Esophagus muscularis mucosa (tissue), 4 donors: Measurements from ENCODE around the gene ITPR1. TPM values are rescaled to one million over a fixed set of nuclear protein-coding genes. Genes with fewer than 3 reads are reported as not detected.

Source experiments
- DNase-seq: peaks from one replicate; pipeline ENCODE4 v3.0.0-alpha.2; 2017; ENCODE audit errors: extremely low spot score
- H3K27ac ChIP-seq, 4 donors: fragments of 200-600 bp; sonication (generic); replicated peaks in 1 of 4; 1 replicate in 3 of 4; 2 replicates in 1 of 4; pipeline ENCODE4 v1.5.1; 2016 to 2019; ENCODE audit warnings: mild to moderate bottlenecking in 1 of 4
- H3K27me3 ChIP-seq, 4 donors: fragments of 200-600 bp; sonication (generic); one replicate each; pipeline versions ENCODE4 v1.5.1 to v1.6.0; 2016 to 2019
- H3K36me3 ChIP-seq, 4 donors: fragments of 200-600 bp; sonication (generic); one replicate each; pipeline ENCODE4 v1.5.1; 2016 to 2019
- H3K4me1 ChIP-seq, 4 donors: fragments of 200-600 bp; sonication (generic); one replicate each; pipeline ENCODE4 v1.5.1; 2016 to 2019
- H3K4me3 ChIP-seq, 4 donors: fragments of 200-600 bp; sonication (generic); 1 replicate in 2 of 4; 2 replicates in 2 of 4; pipeline ENCODE4 v1.5.1; 2016 to 2019; ENCODE audit warnings: mild to moderate bottlenecking in 4 of 4, moderate library complexity in 1 of 4
- H3K9me3 ChIP-seq, 4 donors: fragments of 200-600 bp; sonication (generic); 1 replicate in 3 of 4; 2 replicates in 1 of 4; pipeline ENCODE4 v1.5.1; 2016 to 2019
- EP300 ChIP-seq: sonication (generic); formaldehyde crosslinking; IDR thresholded peaks from one replicate; pipeline ENCODE4 v1.6.1; 2017; ENCODE audit warnings: antibody characterized with exemption
- POLR2A ChIP-seq: fragments of 450-650 bp; IDR thresholded peaks from one replicate; pipeline ENCODE4 v1.6.1; 2017; ENCODE audit warnings: antibody characterized with exemption, moderate library complexity, mild to moderate bottlenecking, low read depth
- POLR2AphosphoS5 ChIP-seq, 2 donors: sonication (generic); formaldehyde crosslinking; IDR thresholded peaks; one replicate each; pipeline ENCODE4 v1.6.1; 2017; ENCODE audit warnings: antibody characterized with exemption in 2 of 2
- WGBS: methylation state at CpG from one replicate; pipeline ENCODE4 v1.1.5; 2018; 5-methylcytosine and 5-hydroxymethylcytosine counted together
- intact Hi-C: fragments of 100-400 bp; cut with DNase I; formaldehyde crosslinking; loops from one replicate; pipeline ENCODE4 v1.15.1; 2023
- total RNA-seq, 4 donors: library from RNA; depleted of rRNA; stranded (reverse); fragments of >200 nt; gene quantifications; one replicate each; pipeline versions ENCODE4 v1.1.0 to v1.2.1, GENCODE V29; 2016
- TF ChIP-seq, protein P1 (sequence below), 3 experiments: fragments of 200-600 bp in 2 of 3; fragments of 450-650 bp in 1 of 3; sonication (generic) in 2 of 3; IDR thresholded peaks; one replicate each; pipeline ENCODE4 v1.5.1; 2017 to 2019; ENCODE audit warnings: antibody characterized with exemption in 3 of 3, mild to moderate bottlenecking in 2 of 3, moderate library complexity in 1 of 3

ITPR1 gene
- total RNA-seq, 4 donors from 2014 or later, result 204 to 271 (median 222) TPM

DNA sequence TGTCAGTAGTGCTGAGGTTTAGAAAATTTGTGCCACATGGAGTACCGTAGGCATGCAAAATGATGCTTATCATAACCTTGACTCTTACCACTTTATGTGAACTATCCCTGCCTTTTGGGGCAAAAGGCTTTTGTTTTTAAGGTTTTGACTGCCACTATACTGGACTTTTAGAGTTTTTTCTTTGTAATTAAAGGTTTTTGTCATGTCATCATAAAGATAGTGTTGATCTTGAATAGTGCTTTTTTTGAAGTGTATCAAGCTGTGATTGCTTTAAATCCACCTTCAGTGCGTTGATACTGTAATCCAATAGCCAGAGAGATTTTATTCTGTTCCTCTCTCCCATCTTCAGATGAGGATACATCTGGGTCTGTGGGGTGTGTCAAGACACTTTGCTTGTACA is 172.9 kb downstream of the ITPR1 start:
- Histone ChIP-seq H3K27ac (peak overlapping the region in 1 of 4 donors; percentile 47), H3K27me3 (no peaks in the 10 kb centered on the region), H3K4me1 (peaks cover 9 to 15% (median 10%) of the 10 kb centered on the region in 4 donors), H3K4me3 (no peak overlapping the region), H3K9me3 (no peaks in the 10 kb centered on the region), H3K36me3 (peaks cover 37 to 91% (median 80%) of the 10 kb centered on the region in 4 donors)
- WGBS, result 88% methylated on average over 2 of the region's 2 CpGs
- no peak for DNase-seq
- TF ChIP-seq, protein P1, sequence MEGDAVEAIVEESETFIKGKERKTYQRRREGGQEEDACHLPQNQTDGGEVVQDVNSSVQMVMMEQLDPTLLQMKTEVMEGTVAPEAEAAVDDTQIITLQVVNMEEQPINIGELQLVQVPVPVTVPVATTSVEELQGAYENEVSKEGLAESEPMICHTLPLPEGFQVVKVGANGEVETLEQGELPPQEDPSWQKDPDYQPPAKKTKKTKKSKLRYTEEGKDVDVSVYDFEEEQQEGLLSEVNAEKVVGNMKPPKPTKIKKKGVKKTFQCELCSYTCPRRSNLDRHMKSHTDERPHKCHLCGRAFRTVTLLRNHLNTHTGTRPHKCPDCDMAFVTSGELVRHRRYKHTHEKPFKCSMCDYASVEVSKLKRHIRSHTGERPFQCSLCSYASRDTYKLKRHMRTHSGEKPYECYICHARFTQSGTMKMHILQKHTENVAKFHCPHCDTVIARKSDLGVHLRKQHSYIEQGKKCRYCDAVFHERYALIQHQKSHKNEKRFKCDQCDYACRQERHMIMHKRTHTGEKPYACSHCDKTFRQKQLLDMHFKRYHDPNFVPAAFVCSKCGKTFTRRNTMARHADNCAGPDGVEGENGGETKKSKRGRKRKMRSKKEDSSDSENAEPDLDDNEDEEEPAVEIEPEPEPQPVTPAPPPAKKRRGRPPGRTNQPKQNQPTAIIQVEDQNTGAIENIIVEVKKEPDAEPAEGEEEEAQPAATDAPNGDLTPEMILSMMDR (IDR thresholded peaks at IDR 0.05), result no peak
- no peak for TF ChIP-seq EP300
- TF ChIP-seq POLR2AphosphoS5 (IDR thresholded peaks at IDR 0.05), result no peak
- TF ChIP-seq POLR2A, result no peak
- intact Hi-C loops, result no loop called here

DNA sequence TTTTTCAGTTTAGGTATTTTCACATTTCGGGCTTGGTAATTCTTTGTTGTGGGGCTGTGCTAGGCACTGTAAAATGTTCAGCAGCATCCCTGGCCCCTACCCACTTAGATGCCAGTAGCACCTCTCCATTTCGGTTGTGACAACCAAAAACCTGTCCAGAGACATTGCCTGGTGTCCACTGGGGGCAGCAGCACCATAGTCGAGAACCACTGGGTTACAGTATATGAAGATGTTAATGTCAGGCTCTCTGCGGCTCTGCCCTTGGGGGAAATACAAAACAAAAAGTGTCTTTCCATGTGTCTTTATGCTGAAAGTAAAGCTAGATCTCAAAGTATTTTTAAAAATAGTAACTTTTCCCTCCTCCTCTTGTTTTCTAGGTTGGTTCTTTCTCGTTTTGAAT is 177.2 kb downstream of the ITPR1 start:
- Histone ChIP-seq H3K27ac (peak overlapping the region in 3 of 4 donors; percentile 7 to 80 (median 75)), H3K27me3 (no peaks in the 10 kb centered on the region), H3K4me1 (peaks cover 5 to 39% (median 35%) of the 10 kb centered on the region in 4 donors), H3K9me3 (no peaks in the 10 kb centered on the region), H3K4me3 (no peak overlapping the region), H3K36me3 (peaks cover 17 to 74% (median 59%) of the 10 kb centered on the region in 4 donors)
- no peak for TF ChIP-seq POLR2A
- TF ChIP-seq, protein P1 (IDR thresholded peaks at IDR 0.05), result peak; percentile 10 to 29 (median 18)
- intact Hi-C loops, result no loop called here
- 87% methylated on average over 4 of the region's 5 CpGs for WGBS
- DNase-seq, result no peak

DNA sequence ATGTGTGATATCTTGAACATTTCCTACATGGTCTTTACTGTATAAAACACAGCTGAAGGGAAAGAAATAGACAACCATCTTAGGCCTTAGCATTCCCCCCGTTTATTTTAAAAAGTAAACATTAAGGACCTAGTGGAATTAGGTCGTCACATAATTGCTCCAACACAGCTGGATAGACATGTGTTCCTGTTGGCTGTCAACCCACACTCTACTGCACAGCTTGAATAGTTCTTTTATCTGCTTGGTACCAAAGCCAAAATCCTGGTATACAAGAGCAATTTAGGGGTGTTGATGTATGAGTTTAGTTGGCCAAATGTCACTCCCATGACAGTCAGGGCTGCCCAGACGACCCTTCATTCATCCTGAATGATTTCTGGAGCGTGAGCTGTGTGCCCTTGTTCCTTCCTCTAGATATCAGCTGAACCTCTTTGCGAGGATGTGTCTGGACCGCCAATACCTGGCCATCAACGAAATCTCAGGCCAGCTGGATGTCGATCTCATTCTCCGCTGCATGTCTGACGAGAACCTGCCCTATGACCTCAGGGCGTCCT is 179.7 kb downstream of the ITPR1 start:
- H3K27ac ChIP-seq, result peak overlapping the region; percentile 73 to 80 (median 76)
- H3K36me3 ChIP-seq, result peaks cover 10 to 68% (median 51%) of the 10 kb centered on the region in 4 donors
- no peaks in the 10 kb centered on the region for H3K27me3 ChIP-seq
- intact Hi-C loops, result no loop called here
- H3K4me3 ChIP-seq, result no peak overlapping the region
- 79% methylated on average over 10 of the region's 11 CpGs for WGBS
- TF ChIP-seq, protein P1 (IDR thresholded peaks at IDR 0.05), result no peak
- TF ChIP-seq EP300 (no peak), POLR2A (no peak), POLR2AphosphoS5 (IDR thresholded peaks at IDR 0.05) (no peak)
- H3K9me3 ChIP-seq, result no peaks in the 10 kb centered on the region
- peaks cover 5 to 44% (median 40%) of the 10 kb centered on the region in 4 donors for H3K4me1 ChIP-seq
- no peak for DNase-seq

DNA sequence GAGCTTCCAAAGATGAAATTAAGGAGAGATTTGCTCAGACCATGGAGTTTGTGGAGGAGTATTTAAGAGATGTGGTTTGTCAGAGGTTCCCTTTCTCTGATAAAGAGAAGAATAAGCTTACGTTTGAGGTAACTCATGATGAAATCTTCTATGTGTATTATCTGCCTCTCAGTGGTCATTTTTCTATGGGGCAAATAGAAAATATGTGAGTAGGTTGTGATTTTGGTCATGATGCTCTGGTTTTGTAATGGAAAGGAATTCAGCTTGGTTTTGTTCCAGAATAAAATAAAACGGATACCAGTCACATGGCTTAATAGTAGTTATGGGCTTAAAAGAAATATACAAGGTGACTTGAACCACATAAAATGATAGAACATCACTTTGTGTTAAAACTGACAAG is 181.1 kb downstream of the ITPR1 start:
- H3K27me3 ChIP-seq, result no peaks in the 10 kb centered on the region
- WGBS, result 47% methylated on average over 2 of the region's 2 CpGs
- peaks cover 5 to 49% (median 41%) of the 10 kb centered on the region in 4 donors for H3K4me1 ChIP-seq
- no peak overlapping the region for H3K4me3 ChIP-seq
- H3K36me3 ChIP-seq, result peaks cover 6 to 65% (median 47%) of the 10 kb centered on the region in 4 donors
- TF ChIP-seq POLR2AphosphoS5 (IDR thresholded peaks at IDR 0.05) (no peak), EP300 (no peak), POLR2A (no peak)
- TF ChIP-seq, protein P1 (IDR thresholded peaks at IDR 0.05), result no peak
- intact Hi-C loops, result no loop called here
- H3K9me3 ChIP-seq, result no peaks in the 10 kb centered on the region
- DNase-seq, result no peak
- H3K27ac ChIP-seq, result peak overlapping the region; percentile 73 to 80 (median 76)

DNA sequence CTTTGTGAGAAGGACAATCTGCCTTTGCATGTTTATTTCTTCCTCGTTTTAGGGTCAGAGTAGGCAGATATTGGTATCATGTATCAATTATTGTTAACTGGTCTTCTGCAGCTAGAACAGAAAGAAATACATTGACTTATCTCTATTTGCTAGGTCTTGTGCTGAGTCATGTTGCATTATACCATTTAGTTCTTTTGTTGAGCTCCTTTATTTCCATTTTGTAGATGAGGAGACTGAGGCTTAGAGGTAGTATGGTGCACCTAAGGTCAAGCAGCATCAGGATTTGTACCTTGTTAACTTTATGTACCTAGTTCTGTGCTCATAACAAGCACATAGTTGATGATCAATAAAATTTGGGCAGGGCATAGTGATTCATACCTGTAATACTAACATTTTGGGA is 182.6 kb downstream of the ITPR1 start:
- 88% methylated on average over 1 of the region's 1 CpG for WGBS
- TF ChIP-seq POLR2A (no peak), EP300 (no peak), POLR2AphosphoS5 (IDR thresholded peaks at IDR 0.05) (no peak)
- TF ChIP-seq, protein P1 (IDR thresholded peaks at IDR 0.05), result no peak
- peaks cover 0 to 61% (median 34%) of the 10 kb centered on the region in 4 donors for H3K36me3 ChIP-seq
- H3K27ac ChIP-seq, result peak overlapping the region in 3 of 4 donors; percentile 75 to 80 (median 77)
- no peak for DNase-seq
- intact Hi-C loops, result no loop called here
- H3K4me3 ChIP-seq, result no peak overlapping the region
- no peaks in the 10 kb centered on the region for H3K9me3 ChIP-seq
- peaks cover 5 to 61% (median 56%) of the 10 kb centered on the region in 4 donors for H3K4me1 ChIP-seq
- H3K27me3 ChIP-seq, result no peaks in the 10 kb centered on the region
